Esophagus squamous epithelium (tissue), 4 donors: ENCODE measurements around the gene BCL2L11.

Experiments
- CTCF ChIP-seq, 6 experiments: fragments of 450-650 bp in 4 of 6; fragments of 200-600 bp in 2 of 6; sonication (generic) in 2 of 6; IDR thresholded peaks; one replicate each; pipeline ENCODE4 v1.5.1; 2016 to 2019; ENCODE audit warnings: antibody characterized with exemption in 6 of 6, mild to moderate bottlenecking in 4 of 6, moderate library complexity in 4 of 6
- POLR2A ChIP-seq, 4 donors: fragments of 450-650 bp; IDR thresholded peaks; one replicate each; pipeline ENCODE4 v1.6.1; 2017; ENCODE audit warnings: antibody characterized with exemption in 4 of 4, mild to moderate bottlenecking in 4 of 4, moderate library complexity in 3 of 4

- TF ChIP-seq CTCF (IDR thresholded peaks at IDR 0.05) (no peak), POLR2A (IDR thresholded peaks at IDR 0.05) (no peak)
Observed at GRCh38 chr2:111157798-111158197, 37.1 kb downstream of the BCL2L11 start.
